PC-3 (cell line): Measurements from ENCODE around the gene UBE2U. TPM values are rescaled to one million over a fixed set of nuclear protein-coding genes. Genes with fewer than 3 reads are reported as not detected.

Experiments used
- ATAC-seq: fragments of 200-7000 bp; cut with Tn5 transposase; 2 replicates; pipeline ENCODE4 v1.9.1; 2020; ENCODE audit warnings: mild to moderate bottlenecking, moderate library complexity
- BruUV-seq: library from RNA; stranded (reverse); fragments of 400-500 nt; replicated peaks from 2 replicates; lab custom pipeline; 2021; lab: Mats Ljungman, UMichigan
- CTCF ChIA-PET: fragments of 300-600 bp; sonication (Branson Sonifier 250); formaldehyde crosslinking; loops from one replicate; lab custom pipeline; 2022; ENCODE audit warnings: antibody characterized with exemption; lab: Charles Lee
- POLR2A ChIA-PET: fragments of 300-600 bp; sonication (Branson Sonifier 250); formaldehyde crosslinking; loops from one replicate; lab custom pipeline; 2022; ENCODE audit warnings: antibody characterized with exemption; ENCODE audit not compliant: unreplicated experiment; lab: Charles Lee
- DNase-seq: peaks from one replicate; pipeline ENCODE4 v3.0.0-alpha.2; 2015
- H2AFZ ChIP-seq: fragments of 300-600 bp; sonication (generic); 2 replicates; pipeline ENCODE4 v1.6.0; 2016; ENCODE audit warnings: antibody characterized with exemption, low read length
- H3F3A ChIP-seq: fragments of 300-600 bp; sonication (generic); one replicate; pipeline ENCODE4 v1.6.0; 2017; ENCODE audit warnings: antibody characterized with exemption, low read length, control low read depth, mild to moderate bottlenecking; ENCODE audit not compliant: unreplicated experiment
- H3K27ac ChIP-seq: fragments of 300-600 bp; sonication (generic); 2 replicates; pipeline ENCODE4 v1.5.1; 2016; ENCODE audit warnings: mild to moderate bottlenecking, low read length
- H3K27me3 ChIP-seq: fragments of 300-600 bp; sonication (generic); 2 replicates; pipeline ENCODE4 v1.6.1; 2016; ENCODE audit warnings: low read length, mixed read lengths
- H3K36me3 ChIP-seq: fragments of 300-600 bp; sonication (generic); 2 replicates; pipeline ENCODE4 v1.6.1; 2016; ENCODE audit warnings: low read depth, mixed run types, low read length, mixed read lengths
- H3K4me1 ChIP-seq: fragments of 300-600 bp; sonication (generic); 2 replicates; pipeline ENCODE4 v1.5.1; 2016; ENCODE audit warnings: low read length; ENCODE audit not compliant: insufficient read depth
- H3K4me2 ChIP-seq: fragments of 300-600 bp; sonication (generic); 2 replicates; pipeline ENCODE4 v1.6.0; 2016; ENCODE audit warnings: low read length
- H3K4me3 ChIP-seq: fragments of 300-600 bp; sonication (generic); 2 replicates; pipeline ENCODE4 v1.5.1; 2016; ENCODE audit warnings: mild to moderate bottlenecking, low read length, mixed read lengths
- H3K79me2 ChIP-seq: fragments of 300-600 bp; sonication (generic); 2 replicates; pipeline ENCODE4 v1.6.1; 2017; ENCODE audit warnings: low read length, mixed read lengths
- H3K9ac ChIP-seq: fragments of 300-600 bp; sonication (generic); 2 replicates; pipeline ENCODE4 v1.6.0; 2016; ENCODE audit warnings: mild to moderate bottlenecking, low read length
- H3K9me2 ChIP-seq: fragments of 300-600 bp; sonication (generic); replicated peaks from 2 replicates; pipeline ENCODE4 v1.6.1; 2016; ENCODE audit warnings: mixed run types, low read length, mixed read lengths
- H3K9me3 ChIP-seq: fragments of 300-600 bp; sonication (generic); 2 replicates; pipeline ENCODE4 v1.6.1; 2016; ENCODE audit warnings: low read length, mixed read lengths
- H4K20me1 ChIP-seq: fragments of 300-600 bp; sonication (generic); 2 replicates; pipeline ENCODE4 v1.6.1; 2016; ENCODE audit warnings: low read length, mixed read lengths
- CTCF ChIP-seq: fragments of 300-600 bp; sonication (generic); conservative IDR thresholded peaks from 2 replicates; pipeline ENCODE4 v1.5.1; 2017; ENCODE audit warnings: antibody characterized with exemption, low read depth, mild to moderate bottlenecking, low read length
- EZH2 ChIP-seq: fragments of 300-600 bp; sonication (generic); IDR thresholded peaks from one replicate; pipeline ENCODE4 v1.6.1; 2017; ENCODE audit warnings: antibody characterized with exemption, mild to moderate bottlenecking, low read length; ENCODE audit not compliant: unreplicated experiment
- EZH2phosphoT487 ChIP-seq: fragments of 300-600 bp; sonication (generic); IDR thresholded peaks from 2 replicates; pipeline ENCODE4 v1.6.1; 2018; ENCODE audit warnings: mild to moderate bottlenecking, antibody characterized with exemption, low read length, borderline replicate concordance
- intact Hi-C: fragments of 100-400 bp; cut with micrococcal nuclease; formaldehyde crosslinking; loops from 2 replicates; pipeline ENCODE4 v1.9.0; 2023
- total RNA-seq: library from RNA; depleted of rRNA; stranded (reverse); fragments of >200 nt; gene quantifications from 2 replicates; pipeline ENCODE4 v1.2.3, GENCODE V29; 2014

The UBE2U gene
- total RNA-seq, 1 experiment from 2014 or later = not detected

- Histone ChIP-seq H2AFZ (no peak overlapping the region), H3K79me2 (no peaks in the 10 kb centered on the region), H3K9me2 (no peaks in the 10 kb centered on the region), H3F3A (peaks cover 6% of the 10 kb centered on the region), H3K27me3 (no peaks in the 10 kb centered on the region), H4K20me1 (no peaks in the 10 kb centered on the region), H3K4me1 (peaks cover 14% of the 10 kb centered on the region), H3K9ac (no peak overlapping the region), H3K4me2 (no peak overlapping the region), H3K4me3 (no peak overlapping the region), H3K36me3 (no peaks in the 10 kb centered on the region), H3K27ac (no peak overlapping the region), H3K9me3 (0 out of 2 replicates have a peak, but pooled peaks cover 6% of the 10 kb centered on the region)
- DNase-seq (peak; percentile 25), ATAC-seq (peak; percentile 9; the same call in 1 of the 2 replicates)
- no TSS peak for BruUV-seq
- no peak for TF ChIP-seq EZH2
- intact Hi-C loops = no loop called here
- CTCF ChIA-PET = interaction anchor here (0.5 kb wide), 1 partner anchor 536 kb away, joined by 5 read pairs; no protein-coding TSS in a partner anchor
- POLR2A ChIA-PET = no interaction called here
These were observed 24.9 kb downstream of the UBE2U start for GRCh38 chr1:64228167-64228957.

GRCh38 chr1:64229307-64229706, 25.9 kb downstream of the UBE2U start:
- no peak for ATAC-seq
- H3K27me3 ChIP-seq = no peaks in the 10 kb centered on the region
- POLR2A ChIA-PET = no interaction called here
- H4K20me1 ChIP-seq = no peaks in the 10 kb centered on the region
- intact Hi-C loops = no loop called here
- CTCF ChIA-PET = no interaction called here
- H3K79me2 ChIP-seq = no peaks in the 10 kb centered on the region
- 0 out of 2 replicates have a peak, but pooled peaks cover 6% of the 10 kb centered on the region for H3K9me3 ChIP-seq
- H3F3A ChIP-seq = no peaks in the 10 kb centered on the region
- H3K4me1 ChIP-seq = peaks cover 8% of the 10 kb centered on the region; the same call in 1 of the 2 replicates
- no peaks in the 10 kb centered on the region for H3K9me2 ChIP-seq
- TF ChIP-seq EZH2phosphoT487 = no peak
- TF ChIP-seq CTCF = no peak
- TF ChIP-seq EZH2 = no peak
- H3K9ac ChIP-seq = no peak overlapping the region
- H3K36me3 ChIP-seq = no peaks in the 10 kb centered on the region
- no peak overlapping the region for H3K4me2 ChIP-seq
- H3K27ac ChIP-seq = no peak overlapping the region
- no peak overlapping the region for H3K4me3 ChIP-seq
- no peak overlapping the region for H2AFZ ChIP-seq
- DNase-seq = no peak
- BruUV-seq = no TSS peak

- intact Hi-C loops = no loop called here
- ATAC-seq = peak; percentile 53
These were observed 27.7 kb downstream of the UBE2U start for GRCh38 chr1:64231153-64231552.

More at GRCh38 chr1:64231153-64231552, 27.7 kb downstream of the UBE2U start:
- Histone ChIP-seq H3K9me2 (no peaks in the 10 kb centered on the region), H3K4me3 (no peak overlapping the region), H2AFZ (no peak overlapping the region), H3K4me1 (0 out of 2 replicates have a peak, but pooled peaks cover 4% of the 10 kb centered on the region), H3F3A (no peaks in the 10 kb centered on the region), H3K9ac (no peak overlapping the region), H3K9me3 (0 out of 2 replicates have a peak, but pooled peaks cover 6% of the 10 kb centered on the region), H3K4me2 (no peak overlapping the region), H3K27me3 (no peaks in the 10 kb centered on the region), H3K36me3 (no peaks in the 10 kb centered on the region), H3K27ac (peak overlapping the region; percentile 16; the same call in 1 of the 2 replicates), H4K20me1 (no peaks in the 10 kb centered on the region), H3K79me2 (no peaks in the 10 kb centered on the region)
- POLR2A ChIA-PET = no interaction called here
- BruUV-seq = no TSS peak
- CTCF ChIA-PET = no interaction called here
- TF ChIP-seq EZH2 = no peak
- no peak for TF ChIP-seq EZH2phosphoT487
- TF ChIP-seq CTCF = no peak
- DNase-seq = peak; percentile 52
